ENCODE measurements around the gene REG1B. TPM values are rescaled to one million over a fixed set of nuclear protein-coding genes. Genes with fewer than 3 reads are reported as not detected.
"Not testable (repeated sequence)": the region's sequence is repeated elsewhere in the genome, so short reads cannot be mapped to it uniquely, and the experiment has no call there.

Gene REG1B
- total RNA-seq, 2 experiments from 2014 or later = not detected

- H3K4me1 Mint-ChIP-seq; H3K36me3 Mint-ChIP-seq (ENCODE audit: low read depth); CTCF ChIA-PET; POLR2A ChIA-PET; H3K4me3 Mint-ChIP-seq; H3K27me3 Mint-ChIP-seq; DNase-seq; H3K27ac Mint-ChIP-seq; H3K9me3 Mint-ChIP-seq: not testable (repeated sequence)
Observed at GRCh38 chr2:79054769-79055168, 33.0 kb downstream of the REG1B start.

GRCh38 chr2:79053486-79053885, 34.3 kb downstream of the REG1B start:
- H3K4me1 Mint-ChIP-seq; H3K9me3 Mint-ChIP-seq; CTCF ChIA-PET; DNase-seq; H3K36me3 Mint-ChIP-seq (ENCODE audit: low read depth); POLR2A ChIA-PET; H3K27ac Mint-ChIP-seq; H3K4me3 Mint-ChIP-seq; H3K27me3 Mint-ChIP-seq: not testable (repeated sequence)

- no peak for DNase-seq
- Mint-ChIP-seq H3K4me3 (no peak overlapping the region), H3K36me3 (ENCODE audit: low read depth) (no peaks in the 10 kb centered on the region), H3K27me3 (no peaks in the 10 kb centered on the region), H3K9me3 (no peaks in the 10 kb centered on the region), H3K4me1 (no peaks in the 10 kb centered on the region), H3K27ac (no peak overlapping the region)
- ChIA-PET POLR2A (no interaction called here), CTCF (no interaction called here)
Observed at GRCh38 chr2:79041032-79041448, 46.8 kb downstream of the REG1B start.

GRCh38 chr2:79039944-79040343, 47.8 kb downstream of the REG1B start:
- POLR2A ChIA-PET = no interaction called here
- no peaks in the 10 kb centered on the region for H3K36me3 Mint-ChIP-seq (ENCODE audit: low read depth)
- CTCF ChIA-PET = no interaction called here

More at GRCh38 chr2:79039944-79040343, 47.8 kb downstream of the REG1B start:
- no peak for DNase-seq
- Mint-ChIP-seq H3K9me3 (no peaks in the 10 kb centered on the region), H3K27me3 (no peaks in the 10 kb centered on the region), H3K27ac (no peak overlapping the region), H3K4me3 (no peak overlapping the region), H3K4me1 (no peaks in the 10 kb centered on the region)

Other genes starting within 250 kb of the REG1B start
- gene REG3G, start 62.3 kb downstream of the REG1B start, total RNA-seq = not detected
- not detected for gene REG1A, start 32.5 kb upstream of the REG1B start, total RNA-seq
- gene REG3A, start 71.8 kb upstream of the REG1B start, total RNA-seq = not detected